ENCODE data around the gene ACOT11. TPM values are rescaled to one million over a fixed set of nuclear protein-coding genes. Genes with fewer than 3 reads are reported as not detected.

ACOT11 gene
- total RNA-seq, 1 donor from 2014 or later: 0.86 TPM

DNA sequence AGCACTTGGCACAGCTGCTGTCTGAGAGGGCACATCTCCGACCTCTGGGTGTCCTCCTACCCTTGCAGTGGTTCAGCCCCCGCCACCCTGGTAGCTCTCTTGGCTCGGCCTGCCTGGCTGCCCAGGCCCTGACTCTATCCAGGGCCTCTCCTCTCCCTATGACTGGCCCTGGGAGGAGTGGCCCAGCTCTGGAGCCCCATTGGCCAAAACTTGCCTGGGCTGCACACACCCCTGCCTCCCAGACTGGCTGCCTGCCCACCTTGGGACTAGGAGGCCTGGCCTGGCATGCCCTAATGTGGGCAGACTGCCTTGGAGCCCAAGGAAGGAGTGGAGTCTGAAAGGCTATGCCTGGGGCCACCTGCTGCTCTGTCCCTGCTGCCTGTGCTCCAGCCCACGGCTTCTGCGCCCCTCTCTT, 33.6 kb downstream of the ACOT11 start:
- no peak for TF ChIP-seq CTCF (conservative IDR thresholded peaks at IDR 0.05; ENCODE audit: low read depth, low read length)
- peak; percentile 47 for DNase-seq (ENCODE audit: low read depth)
- H3K4me3 ChIP-seq (ENCODE audit: low read depth, low read length): no peak overlapping the region

DNA sequence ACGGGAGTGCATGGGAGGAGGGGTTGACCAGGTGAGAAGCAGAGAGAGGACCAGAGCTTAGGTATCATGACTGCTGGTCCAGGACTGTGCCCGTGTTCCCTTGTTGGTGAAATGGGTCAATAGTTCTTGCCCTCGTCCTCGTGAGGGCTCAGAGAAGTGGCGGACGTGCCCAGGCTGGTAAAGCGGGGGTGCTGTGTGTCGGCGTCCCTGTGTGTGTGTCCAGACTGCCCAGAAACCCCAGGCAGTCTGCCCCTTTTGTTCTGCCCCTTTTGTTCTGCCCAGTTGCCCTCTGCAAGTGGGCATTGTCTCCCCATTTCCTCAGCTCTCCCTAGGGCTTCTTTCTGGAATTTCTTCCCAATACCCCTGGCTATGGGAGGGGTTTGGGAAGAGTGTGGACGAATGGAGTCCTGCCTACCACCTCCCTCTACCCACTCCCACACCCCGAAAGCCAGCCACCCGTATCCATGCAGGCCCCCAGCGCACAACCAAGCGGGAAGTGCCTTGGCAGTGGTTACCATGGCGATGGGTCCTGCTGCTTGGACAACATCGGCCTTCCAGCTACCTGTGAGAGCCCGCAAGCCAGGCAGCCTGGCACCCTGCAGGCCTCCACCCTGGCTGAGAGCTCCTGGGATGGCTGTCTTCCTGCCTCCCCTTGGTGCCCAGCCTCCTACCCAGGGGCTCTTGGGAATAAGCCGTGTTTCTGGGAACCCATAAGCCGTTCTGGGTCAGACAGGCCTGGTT, 34.7 kb downstream of the ACOT11 start:
- H3K4me3 ChIP-seq (ENCODE audit: low read depth, low read length): no peak overlapping the region
- no peak for DNase-seq (ENCODE audit: low read depth)
- no peak for TF ChIP-seq CTCF (conservative IDR thresholded peaks at IDR 0.05; ENCODE audit: low read depth, low read length)

- DNase-seq (ENCODE audit: low read depth): no peak
- no peak for TF ChIP-seq CTCF (conservative IDR thresholded peaks at IDR 0.05; ENCODE audit: low read depth, low read length)
These were observed 35.3 kb downstream of the ACOT11 start for GRCh38 chr1:54583307-54583686.

DNA sequence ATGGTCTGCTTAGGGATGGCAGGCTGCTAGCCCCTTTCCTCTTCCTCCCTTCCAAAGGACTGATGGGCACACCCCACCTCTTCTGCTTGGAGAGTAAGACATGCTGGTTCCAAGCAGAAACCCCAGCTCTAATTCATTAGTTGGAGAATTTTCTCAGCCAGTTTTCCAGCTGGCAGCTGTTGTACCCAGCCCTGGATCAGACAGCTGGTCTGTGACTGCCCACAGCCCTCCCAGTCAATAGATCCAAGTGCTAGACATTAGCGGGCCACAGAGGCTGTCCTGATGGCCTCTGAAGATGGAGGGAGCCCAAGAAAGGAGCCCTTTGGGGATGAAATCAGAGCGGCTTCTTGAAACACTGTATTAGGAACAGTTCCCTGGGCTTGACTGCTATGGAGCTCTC, 35.8 kb downstream of the ACOT11 start:
- TF ChIP-seq CTCF (conservative IDR thresholded peaks at IDR 0.05; ENCODE audit: low read depth, low read length): no peak

More at GRCh38 chr1:54583307-54583686, 35.3 kb downstream of the ACOT11 start:
- H3K4me3 ChIP-seq (ENCODE audit: low read depth, low read length): no peak overlapping the region

GRCh38 chr1:54584575-54584974, 36.5 kb downstream of the ACOT11 start:
- no peak for TF ChIP-seq CTCF (conservative IDR thresholded peaks at IDR 0.05; ENCODE audit: low read depth, low read length)
- no peak for DNase-seq (ENCODE audit: low read depth)
- H3K4me3 ChIP-seq (ENCODE audit: low read depth, low read length): no peak overlapping the region

More for the DNA sequence above, 35.8 kb downstream of the ACOT11 start:
- DNase-seq (ENCODE audit: low read depth): no peak
- H3K4me3 ChIP-seq (ENCODE audit: low read depth, low read length): no peak overlapping the region

DNA sequence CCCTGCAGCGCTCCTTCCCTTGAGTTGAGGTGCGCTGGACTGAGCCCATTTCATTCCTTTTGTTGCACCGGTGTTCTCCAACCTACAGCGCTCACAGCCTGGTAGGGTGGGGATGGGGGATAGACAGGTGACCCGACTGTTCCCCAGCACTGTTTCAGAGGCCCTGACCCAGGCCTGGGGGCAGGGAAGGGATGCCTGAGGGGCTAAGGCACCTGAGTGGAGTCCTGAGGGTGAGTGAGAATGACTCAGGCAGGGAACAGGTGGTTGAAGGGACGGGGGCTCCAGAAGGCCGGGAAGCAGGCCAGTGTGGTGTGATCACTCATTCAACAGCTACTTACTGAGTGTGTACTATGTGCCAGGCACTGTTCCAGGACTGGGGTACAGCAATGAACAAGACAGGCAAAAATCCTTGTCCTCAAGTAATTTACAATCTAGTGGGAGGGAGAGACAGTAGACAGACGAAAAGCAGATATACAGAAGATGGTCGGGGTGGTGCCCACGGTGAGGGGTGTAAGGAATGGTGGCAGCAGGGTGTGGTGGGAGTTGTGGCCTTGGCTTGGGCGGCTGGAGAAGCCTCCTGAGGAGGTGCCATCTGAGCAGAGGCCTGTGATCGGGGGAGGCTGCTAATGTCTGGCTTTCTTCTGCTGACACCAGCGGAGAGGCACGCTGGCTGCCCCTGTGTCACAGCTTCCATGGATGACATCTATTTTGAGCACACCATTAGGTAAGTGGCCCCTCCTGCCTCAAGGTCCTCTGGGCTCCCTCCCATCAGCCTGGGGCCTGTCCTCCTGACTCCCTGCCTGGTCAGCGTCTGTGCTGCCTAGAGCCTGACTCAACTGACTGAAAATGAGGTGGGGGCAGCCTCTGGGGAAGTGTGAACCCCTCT, 37.4 kb downstream of the ACOT11 start:
- no peak for DNase-seq (ENCODE audit: low read depth)
- no peak for TF ChIP-seq CTCF (conservative IDR thresholded peaks at IDR 0.05; ENCODE audit: low read depth, low read length)
- H3K4me3 ChIP-seq (ENCODE audit: low read depth, low read length): no peak overlapping the region
